Choroid plexus epithelial cell (primary cell): ENCODE data around the gene FGGY.

Source experiments
- DNase-seq: peaks from one replicate; pipeline ENCODE4 v3.0.0-alpha.2; 2010; ENCODE audit warnings: low read depth
- H3K4me3 ChIP-seq: 2 replicates; pipeline ENCODE4 v1.5.1; 2011; ENCODE audit warnings: low read depth, mild to moderate bottlenecking, control low read depth, low read length, moderate library complexity
- CTCF ChIP-seq: conservative IDR thresholded peaks from 2 replicates; pipeline ENCODE4 v1.5.1; 2011; ENCODE audit warnings: low read depth, mild to moderate bottlenecking, control low read depth, inconsistent platforms, low read length, moderate library complexity

FGGY gene

DNA sequence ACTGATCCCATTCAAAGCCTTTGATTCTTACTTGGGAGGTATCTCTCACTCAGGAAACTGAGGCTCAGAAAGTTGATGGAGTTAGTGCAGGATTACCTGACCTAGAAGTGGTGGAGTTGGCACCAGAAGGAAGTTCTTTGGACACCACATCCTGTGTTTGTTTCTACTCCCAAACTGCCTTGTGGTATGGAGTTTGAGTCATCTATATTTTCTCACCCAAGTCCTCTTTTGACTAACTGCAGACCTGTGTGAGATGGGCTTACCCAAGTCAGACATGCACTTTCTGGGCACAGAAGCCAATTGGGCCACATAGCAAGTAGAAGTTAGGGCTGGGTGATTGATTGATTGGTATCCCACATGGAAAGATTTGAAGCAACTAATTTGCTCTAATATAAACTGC lies 36.1 kb downstream of the FGGY start:
- no peak for TF ChIP-seq CTCF
- H3K4me3 ChIP-seq, result no peak overlapping the region
- peak; percentile 60 for DNase-seq

- no peak overlapping the region for H3K4me3 ChIP-seq
- no peak for TF ChIP-seq CTCF
- DNase-seq, result peak; percentile 18
These were observed 36.9 kb downstream of the FGGY start for GRCh38 chr1:59333626-59334277.

GRCh38 chr1:59340411-59341307 lies 43.8 kb downstream of the FGGY start:
- no peak for TF ChIP-seq CTCF

GRCh38 chr1:59342801-59343575 lies 46.1 kb downstream of the FGGY start:
- H3K4me3 ChIP-seq, result no peak overlapping the region
- TF ChIP-seq CTCF, result no peak
- DNase-seq, result peak; percentile 21

More at GRCh38 chr1:59340411-59341307, 43.8 kb downstream of the FGGY start:
- H3K4me3 ChIP-seq, result no peak overlapping the region
- no peak for DNase-seq

GRCh38 chr1:59343576-59343840 lies 46.6 kb downstream of the FGGY start:
- no peak for DNase-seq
- H3K4me3 ChIP-seq, result no peak overlapping the region
- TF ChIP-seq CTCF, result no peak

DNA sequence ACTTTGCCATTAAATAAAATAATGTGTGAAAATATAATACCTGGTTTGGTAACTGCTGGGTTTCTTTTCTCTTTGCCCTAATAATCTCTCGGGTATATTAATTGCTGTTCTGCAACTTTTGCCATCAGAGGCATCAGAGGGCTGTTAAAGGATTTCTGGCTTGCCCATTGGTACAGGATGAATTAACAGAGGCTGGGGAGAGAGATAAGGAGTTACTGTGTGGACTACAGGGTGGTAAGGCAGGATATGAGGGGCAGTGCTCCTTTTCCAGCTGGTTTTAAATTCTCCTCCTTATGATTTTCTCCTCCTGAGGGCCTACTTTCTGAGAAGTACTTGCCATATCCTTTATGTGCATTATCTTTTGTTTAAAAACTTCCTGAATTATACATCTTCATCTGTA lies 48.3 kb downstream of the FGGY start:
- DNase-seq, result no peak
- H3K4me3 ChIP-seq, result no peak overlapping the region
- no peak for TF ChIP-seq CTCF
